ENCODE results near the gene SLC25A28. TPM values are rescaled to one million over a fixed set of nuclear protein-coding genes. Genes with fewer than 3 reads are reported as not detected.
"Not testable (repeated sequence)": the region's sequence is repeated elsewhere in the genome, so short reads cannot be mapped to it uniquely, and the experiment has no call there.

Gene SLC25A28
- total RNA-seq, 4 donors from 2014 or later, result 13.8 to 38.0 (median 31.6) TPM

GRCh38 chr10:99604862-99605261, 15.4 kb downstream of the SLC25A28 start:
- 58 to 100% methylated on average over 1 of the region's 1 CpG for WGBS, 2 donors
- DNase-seq, result no peak
- Histone ChIP-seq H3K9me3 (no peaks in the 10 kb centered on the region), H3K27me3 (peaks cover 0 to 7% (median 0%) of the 10 kb centered on the region in 4 donors), H3K4me1 (no peaks in the 10 kb centered on the region), H3K27ac (no peak overlapping the region), H3K4me3 (no peak overlapping the region), H3K36me3 (peaks cover 3 to 8% (median 4%) of the 10 kb centered on the region in 3 donors)
- TF ChIP-seq POLR2A (IDR thresholded peaks at IDR 0.05), result no peak
- no peak for TF ChIP-seq CTCF (IDR thresholded peaks at IDR 0.05)
- intact Hi-C loops (cut with DNase I), result no loop called here

GRCh38 chr10:99598781-99599509, 21.3 kb downstream of the SLC25A28 start:
- Histone ChIP-seq H3K4me3 (no peak overlapping the region), H3K27me3 (peaks cover 0 to 7% (median 0%) of the 10 kb centered on the region in 4 donors), H3K36me3 (no peaks in the 10 kb centered on the region), H3K4me1 (peaks cover 0 to 11% (median 0%) of the 10 kb centered on the region in 3 donors), H3K9me3 (no peaks in the 10 kb centered on the region), H3K27ac (no peak overlapping the region)
- 72 to 84% methylated on average over 6 to 8 of the region's 8 CpGs for WGBS, 2 donors
- DNase-seq, result no peak
- intact Hi-C loops (cut with DNase I), result no loop called here
- TF ChIP-seq CTCF (IDR thresholded peaks at IDR 0.05) (no peak), POLR2A (IDR thresholded peaks at IDR 0.05) (no peak)

GRCh38 chr10:99598011-99598410, 22.2 kb downstream of the SLC25A28 start:
- Histone ChIP-seq H3K36me3 (no peaks in the 10 kb centered on the region), H3K27me3 (peaks cover 0 to 7% (median 0%) of the 10 kb centered on the region in 4 donors), H3K4me1 (peaks cover 0 to 11% (median 0%) of the 10 kb centered on the region in 3 donors), H3K27ac (no peak overlapping the region), H3K4me3 (no peak overlapping the region), H3K9me3 (no peaks in the 10 kb centered on the region)
- 39 to 61% methylated on average over 4 of the region's 4 CpGs for WGBS, 2 donors
- intact Hi-C loops (cut with DNase I), result no loop called here
- TF ChIP-seq POLR2A (IDR thresholded peaks at IDR 0.05), result no peak
- no peak for TF ChIP-seq CTCF (IDR thresholded peaks at IDR 0.05)
- no peak for DNase-seq

- H3K4me1 ChIP-seq, result peaks cover 0 to 11% (median 0%) of the 10 kb centered on the region in 3 donors
- 66 to 79% methylated on average over 4 of the region's 4 CpGs for WGBS, 2 donors
- DNase-seq; H3K27me3 ChIP-seq; H3K36me3 ChIP-seq; intact Hi-C loops (cut with DNase I); H3K9me3 ChIP-seq; H3K4me3 ChIP-seq: not testable (repeated sequence)
- peak overlapping the region in 1 of 4 donors; percentile 76 for H3K27ac ChIP-seq
Measured at GRCh38 chr10:99596708-99597107, 23.5 kb downstream of the SLC25A28 start.

- no peaks in the 10 kb centered on the region for H3K9me3 ChIP-seq
- H3K36me3 ChIP-seq, result no peaks in the 10 kb centered on the region
- intact Hi-C loops (cut with DNase I), result no loop called here
- WGBS, 2 donors, result 36 to 64% methylated on average over 2 to 4 of the region's 6 CpGs
- H3K4me1 ChIP-seq, result peaks cover 0 to 17% (median 0%) of the 10 kb centered on the region in 3 donors
- H3K27ac ChIP-seq, result peak overlapping the region in 3 of 4 donors; percentile 59 to 76 (median 63)
- peaks cover 0 to under 1% (median 0%) of the 10 kb centered on the region in 4 donors for H3K27me3 ChIP-seq
- DNase-seq, result no peak
- H3K4me3 ChIP-seq, result no peak overlapping the region
- no peak for TF ChIP-seq POLR2A (IDR thresholded peaks at IDR 0.05)
- TF ChIP-seq CTCF (IDR thresholded peaks at IDR 0.05), result no peak
Measured at GRCh38 chr10:99595770-99596465, 24.3 kb downstream of the SLC25A28 start.
